Body of pancreas (tissue), 4 donors: Measurements from ENCODE around the gene SEMA6D.

ENCODE experiments used
- POLR2A ChIP-seq, 3 donors: fragments of 450-650 bp; IDR thresholded peaks; one replicate each; pipeline ENCODE4 v1.6.1; 2016; ENCODE audit warnings: antibody characterized with exemption in 3 of 3, mild to moderate bottlenecking in 2 of 3
- TF ChIP-seq, protein P1 (sequence below), 7 experiments: fragments of 450-650 bp in 4 of 7; fragments of 200-600 bp in 3 of 7; sonication (generic) in 3 of 7; IDR thresholded peaks; one replicate each; pipeline ENCODE4 v1.5.1; 2016 to 2019; ENCODE audit warnings: antibody characterized with exemption in 7 of 7

DNA sequence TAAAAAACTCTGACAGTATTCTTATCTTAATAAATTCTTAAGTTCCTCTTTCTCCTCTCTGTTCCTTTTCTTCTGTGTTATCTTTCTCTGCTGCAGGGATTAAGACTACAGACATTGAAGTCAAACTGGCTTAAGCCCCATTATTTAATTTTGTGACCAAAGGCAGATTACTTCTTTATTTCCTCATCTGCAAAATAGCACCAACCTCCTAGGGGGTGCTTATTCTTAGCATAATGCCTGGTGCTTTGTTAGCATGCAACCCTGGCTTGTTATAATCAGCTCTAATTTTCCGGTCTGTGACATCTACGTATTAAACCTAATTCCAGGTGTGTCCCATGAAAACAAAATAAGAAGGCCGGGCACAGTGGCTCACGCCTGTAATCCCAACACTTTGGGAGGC is 23.8 kb downstream of the SEMA6D start:
- TF ChIP-seq, protein P1, sequence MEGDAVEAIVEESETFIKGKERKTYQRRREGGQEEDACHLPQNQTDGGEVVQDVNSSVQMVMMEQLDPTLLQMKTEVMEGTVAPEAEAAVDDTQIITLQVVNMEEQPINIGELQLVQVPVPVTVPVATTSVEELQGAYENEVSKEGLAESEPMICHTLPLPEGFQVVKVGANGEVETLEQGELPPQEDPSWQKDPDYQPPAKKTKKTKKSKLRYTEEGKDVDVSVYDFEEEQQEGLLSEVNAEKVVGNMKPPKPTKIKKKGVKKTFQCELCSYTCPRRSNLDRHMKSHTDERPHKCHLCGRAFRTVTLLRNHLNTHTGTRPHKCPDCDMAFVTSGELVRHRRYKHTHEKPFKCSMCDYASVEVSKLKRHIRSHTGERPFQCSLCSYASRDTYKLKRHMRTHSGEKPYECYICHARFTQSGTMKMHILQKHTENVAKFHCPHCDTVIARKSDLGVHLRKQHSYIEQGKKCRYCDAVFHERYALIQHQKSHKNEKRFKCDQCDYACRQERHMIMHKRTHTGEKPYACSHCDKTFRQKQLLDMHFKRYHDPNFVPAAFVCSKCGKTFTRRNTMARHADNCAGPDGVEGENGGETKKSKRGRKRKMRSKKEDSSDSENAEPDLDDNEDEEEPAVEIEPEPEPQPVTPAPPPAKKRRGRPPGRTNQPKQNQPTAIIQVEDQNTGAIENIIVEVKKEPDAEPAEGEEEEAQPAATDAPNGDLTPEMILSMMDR (IDR thresholded peaks at IDR 0.05), result no peak
- no peak for TF ChIP-seq POLR2A (IDR thresholded peaks at IDR 0.05)
